GM19397 (cell line): ENCODE data around the gene STK32A.

Experiments used
- ATAC-seq: cut with Tn5 transposase; IDR thresholded peaks from one replicate; pipeline ENCODE4 v1.9.1; 2021; ENCODE audit warnings: mild to moderate bottlenecking, moderate library complexity; ENCODE audit not compliant: unreplicated experiment

Gene STK32A

DNA sequence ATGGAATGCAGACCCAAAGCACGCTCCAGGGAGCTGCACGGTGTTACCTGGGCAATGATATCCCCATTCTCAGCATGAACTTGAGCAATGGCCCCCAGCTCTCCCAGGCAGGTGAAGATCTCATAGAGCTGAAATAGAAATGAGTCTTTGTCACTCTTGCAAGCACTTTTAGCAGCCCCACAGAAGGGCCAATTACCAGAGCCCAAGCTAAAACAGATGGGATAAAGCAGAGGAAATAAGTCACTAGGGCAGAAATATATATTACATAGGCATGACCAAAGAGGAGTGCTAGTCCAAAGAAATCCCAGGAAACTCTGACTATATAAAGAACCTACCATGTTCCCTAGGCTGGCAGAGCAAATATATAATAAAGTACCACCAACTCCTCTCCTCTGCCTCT lies 177.7 kb downstream of the STK32A start:
- no peak for ATAC-seq

- no peak for ATAC-seq
These were observed 178.4 kb downstream of the STK32A start for GRCh38 chr5:147413266-147413665.

- no peak for ATAC-seq
These were observed 180.8 kb downstream of the STK32A start for GRCh38 chr5:147415651-147416050.

GRCh38 chr5:147417135-147417813 lies 182.4 kb downstream of the STK32A start:
- ATAC-seq = no peak

GRCh38 chr5:147418613-147419012 lies 183.8 kb downstream of the STK32A start:
- ATAC-seq = no peak

DNA sequence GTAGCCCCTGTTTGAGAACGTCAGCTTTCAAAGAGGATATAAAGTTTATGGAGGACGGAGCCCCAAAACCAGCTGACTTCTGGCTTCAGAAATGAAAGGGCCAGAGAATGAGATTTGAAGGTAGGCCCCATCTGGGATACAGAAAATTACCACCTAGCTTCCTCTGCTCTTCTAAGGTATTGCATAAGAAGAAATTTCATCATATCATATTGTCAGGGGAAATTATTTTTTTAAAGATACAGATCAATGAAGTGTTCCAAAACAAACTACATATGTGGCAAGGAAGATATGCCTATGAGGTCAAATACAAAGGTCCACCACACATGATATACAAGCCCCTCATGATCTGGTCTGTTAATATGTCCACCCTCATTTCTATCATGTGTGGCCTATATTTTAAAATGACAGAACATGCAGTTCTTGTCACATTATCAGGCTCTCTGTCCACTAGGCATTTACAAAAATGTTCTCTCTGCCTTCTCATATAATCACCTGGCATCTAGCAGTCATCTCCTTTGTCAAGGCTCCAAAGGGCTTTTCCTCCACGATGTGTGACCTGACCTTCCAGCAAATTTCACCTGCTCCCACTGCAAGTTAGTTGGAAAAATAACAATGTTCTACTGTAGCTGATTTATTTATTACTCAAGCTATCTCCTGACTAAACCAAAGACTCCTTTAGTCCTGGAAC lies 192.0 kb downstream of the STK32A start:
- ATAC-seq = no peak

DNA sequence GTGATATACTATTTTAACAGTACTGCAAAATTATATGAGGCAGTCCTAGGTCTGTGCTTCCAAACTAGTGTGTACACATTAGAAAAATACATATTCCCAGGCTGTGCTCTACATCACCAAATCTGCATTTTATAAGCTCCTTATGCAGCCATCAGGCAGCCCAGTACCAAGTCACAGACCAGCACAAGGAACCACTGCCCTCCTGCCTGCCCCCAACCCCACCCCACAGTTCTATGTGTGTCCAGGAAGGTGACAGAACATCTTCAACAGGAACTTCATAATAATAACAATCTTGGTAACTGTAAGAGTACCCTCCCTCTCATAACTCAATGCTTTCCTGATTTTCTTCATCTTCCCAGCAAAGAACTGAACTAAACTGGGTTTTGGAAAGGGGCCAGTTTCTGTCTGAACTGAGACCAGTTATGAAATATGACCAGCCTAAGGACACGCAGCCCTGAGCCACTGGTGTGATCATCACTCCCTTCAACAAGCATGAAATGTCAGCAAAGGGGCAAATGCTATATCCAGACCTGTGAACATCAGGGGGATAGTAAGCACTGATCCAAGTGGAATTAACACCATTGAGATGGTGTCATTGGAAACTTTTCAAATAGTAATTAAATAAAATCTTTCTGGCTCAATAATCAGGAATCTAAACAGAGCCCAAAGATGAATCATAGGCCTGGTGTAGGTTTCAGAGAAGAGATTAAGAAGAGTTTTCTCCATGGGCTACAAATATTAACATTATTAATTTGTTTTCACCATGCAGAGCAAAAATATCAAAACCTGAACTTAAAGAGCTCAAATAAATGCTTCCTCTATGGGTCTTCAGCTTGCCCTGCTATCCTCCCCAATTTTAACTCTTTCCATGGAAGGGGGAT lies 192.9 kb downstream of the STK32A start:
- ATAC-seq = no peak

DNA sequence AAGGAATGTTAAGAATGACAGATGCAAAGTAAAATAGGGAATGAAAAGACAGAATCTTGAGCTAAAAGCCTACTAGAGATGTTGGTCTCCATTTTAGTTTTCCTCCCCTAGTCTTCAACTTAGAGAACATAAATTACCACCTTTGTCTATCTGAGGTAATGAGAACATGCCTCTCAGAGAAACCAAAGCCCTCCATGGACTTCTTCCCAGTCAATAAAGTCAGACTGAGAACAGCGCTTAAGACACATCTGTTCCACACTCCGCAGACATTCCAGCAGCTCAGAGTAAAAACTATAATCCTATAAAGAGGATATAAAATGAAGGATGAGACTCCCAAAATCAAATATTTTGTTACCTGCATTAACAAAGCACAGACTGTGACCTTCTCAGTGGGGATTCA lies 195.8 kb downstream of the STK32A start:
- no peak for ATAC-seq

GRCh38 chr5:147431586-147431985 lies 196.8 kb downstream of the STK32A start:
- no peak for ATAC-seq

DNA sequence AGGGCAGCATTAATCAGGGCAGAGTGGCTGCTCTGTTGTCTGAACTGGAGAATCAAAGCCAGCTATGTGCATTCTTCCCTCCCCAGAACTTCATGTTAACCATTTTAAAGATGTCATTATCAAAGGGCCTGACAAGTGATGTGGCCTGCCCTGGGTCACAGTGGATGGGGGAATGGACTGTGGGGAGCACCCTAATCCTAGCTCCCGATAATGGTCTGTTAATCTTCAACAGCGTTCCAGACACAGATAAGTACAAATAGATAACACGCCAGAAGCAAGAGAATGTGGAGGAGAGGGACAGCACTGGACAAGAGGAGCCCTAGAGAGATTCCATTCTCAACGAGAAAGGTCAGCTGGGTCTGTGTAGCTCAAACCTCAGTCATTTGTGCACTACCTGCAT lies 197.5 kb downstream of the STK32A start:
- ATAC-seq = no peak

- no peak for ATAC-seq
These were observed 199.2 kb downstream of the STK32A start for GRCh38 chr5:147434049-147434448.

DNA sequence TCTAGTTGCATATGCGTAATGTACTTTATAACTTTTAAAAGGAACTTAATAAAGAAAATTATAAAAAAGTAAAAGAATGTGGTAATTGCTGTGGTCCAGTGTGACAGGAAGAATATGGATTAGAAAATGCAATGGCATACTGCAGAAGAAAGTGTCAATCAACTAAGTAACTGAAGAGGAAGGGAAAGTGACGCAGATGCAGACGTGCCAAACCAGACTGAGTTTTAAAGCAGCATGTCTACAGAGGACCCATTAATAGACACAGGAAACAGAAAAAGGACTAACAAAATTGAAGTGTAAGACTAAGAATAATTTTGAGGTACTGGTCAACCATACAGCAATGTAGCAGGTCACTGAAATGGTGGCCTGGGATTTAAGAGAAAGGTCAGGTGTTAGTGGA lies 201.8 kb downstream of the STK32A start:
- no peak for ATAC-seq

GRCh38 chr5:147437161-147437596 lies 202.4 kb downstream of the STK32A start:
- no peak for ATAC-seq
